ENCODE results near the gene MRPL22. TPM values are rescaled to one million over a fixed set of nuclear protein-coding genes. Genes with fewer than 3 reads are reported as not detected.
A peak's percentile ranks its signal among the peaks of the same experiment; 100 is the strongest.
"Not testable (repeated sequence)": the region's sequence is repeated elsewhere in the genome, so short reads cannot be mapped to it uniquely, and the experiment has no call there.

The MRPL22 gene
- total RNA-seq, 1 donor from 2014 or later, result 34.2 TPM

DNA sequence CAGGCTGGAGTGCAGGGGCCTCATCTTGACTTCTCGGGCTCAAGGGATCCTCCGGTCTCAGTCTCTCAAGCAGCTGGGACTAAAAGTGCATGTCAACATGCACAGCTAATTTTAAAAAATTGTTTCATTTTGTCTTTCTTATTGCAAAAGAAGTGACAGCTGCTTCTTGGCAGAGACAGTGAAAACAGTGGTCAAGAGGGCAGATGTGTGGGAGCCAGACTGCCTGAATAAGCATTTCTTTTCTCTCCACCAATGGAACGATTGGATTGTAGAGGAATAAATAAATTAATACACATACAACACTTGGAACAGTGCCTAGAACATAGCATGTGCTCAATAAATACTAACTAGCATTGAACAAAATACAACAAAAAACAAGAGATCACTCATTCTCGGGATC, 45.3 kb downstream of the MRPL22 start:
- no peak for DNase-seq (ENCODE audit: extremely low read depth, low read depth, low spot score)

DNA sequence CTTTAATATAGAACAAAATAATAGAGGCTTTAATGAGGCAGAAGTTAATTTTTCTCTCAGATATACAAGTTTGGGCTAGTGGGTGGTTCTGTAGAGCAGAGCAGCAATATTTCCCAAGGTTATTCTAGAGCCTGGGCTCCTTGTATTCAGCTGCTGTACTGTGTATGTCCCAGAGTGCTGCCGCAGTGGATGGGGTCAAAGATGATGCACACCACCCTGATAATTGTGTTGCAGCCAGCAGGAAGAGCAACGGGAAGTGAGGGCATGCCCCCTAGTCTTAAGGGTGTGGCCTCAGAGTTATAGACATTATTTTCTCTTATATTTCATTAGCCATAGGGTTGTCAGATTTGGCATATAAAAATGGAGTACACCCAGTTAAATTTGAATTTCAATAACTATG, 48.8 kb downstream of the MRPL22 start:
- DNase-seq (ENCODE audit: extremely low read depth, low read depth, low spot score), result no peak

DNA sequence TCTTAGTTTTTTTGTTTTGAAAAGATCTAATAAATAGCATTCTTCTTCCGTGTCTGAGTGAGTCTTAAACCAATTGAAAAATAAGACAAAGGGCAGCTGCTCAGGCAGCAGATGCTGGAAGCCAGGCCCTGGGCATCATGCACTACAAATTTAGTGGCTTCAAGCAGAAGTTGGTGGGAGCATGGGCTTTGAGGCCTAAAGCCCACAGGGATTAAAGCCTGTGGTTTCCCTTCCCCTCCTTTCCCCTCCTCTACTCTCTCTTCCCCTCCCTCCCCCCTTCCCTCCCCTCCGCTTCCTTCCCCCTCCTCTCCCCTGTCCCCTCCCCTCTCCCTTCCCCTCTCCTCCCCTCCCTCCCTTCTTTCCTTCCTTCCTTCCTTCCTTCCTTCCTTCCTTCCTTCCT, 52.6 kb downstream of the MRPL22 start:
- DNase-seq (ENCODE audit: extremely low read depth, low read depth, low spot score), result no peak

DNA sequence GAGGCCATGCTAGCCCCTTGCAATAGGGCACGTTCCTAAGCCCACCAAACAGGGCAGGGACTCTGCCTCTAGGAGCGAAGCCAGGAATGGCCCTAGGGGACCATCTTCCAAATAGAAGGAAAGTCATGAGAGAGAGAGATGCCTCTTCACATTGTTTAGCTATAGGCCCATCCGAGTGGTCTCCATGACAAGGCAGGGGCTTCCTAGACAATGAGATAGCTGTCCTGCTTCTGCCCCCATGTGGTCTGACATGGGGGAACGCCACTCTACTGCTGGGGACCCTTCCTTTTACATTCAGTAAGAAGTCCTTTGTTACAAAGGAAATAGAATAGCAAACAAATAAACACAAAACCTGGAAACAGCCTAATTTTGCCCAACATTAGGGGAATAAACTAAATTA, 54.8 kb downstream of the MRPL22 start:
- no peak for DNase-seq (ENCODE audit: extremely low read depth, low read depth, low spot score)

- DNase-seq (ENCODE audit: extremely low read depth, low read depth, low spot score), result peak; percentile 37
Observed at GRCh38 chr5:154997746-154998145, 56.9 kb downstream of the MRPL22 start.

DNA sequence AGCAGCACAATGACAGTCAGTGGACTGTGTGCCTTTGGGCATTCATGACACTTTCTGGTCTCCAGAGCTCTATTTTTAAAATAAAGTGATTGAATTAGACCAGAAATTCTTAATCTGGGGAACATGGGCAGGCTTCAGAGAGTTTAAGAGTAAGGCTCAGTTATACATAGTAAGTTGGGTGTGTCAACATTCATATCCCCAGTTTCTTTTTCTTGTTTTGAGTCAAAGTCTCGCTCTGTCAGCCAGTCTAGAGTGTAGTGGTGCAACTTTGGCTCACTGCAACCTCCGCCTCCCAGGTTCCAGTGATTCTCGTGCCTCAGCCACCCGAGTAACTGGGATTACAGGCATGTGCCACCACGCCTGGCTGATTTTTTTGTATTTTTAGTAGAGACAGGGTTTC, 59.0 kb downstream of the MRPL22 start:
- DNase-seq (ENCODE audit: extremely low read depth, low read depth, low spot score), result no peak

DNA sequence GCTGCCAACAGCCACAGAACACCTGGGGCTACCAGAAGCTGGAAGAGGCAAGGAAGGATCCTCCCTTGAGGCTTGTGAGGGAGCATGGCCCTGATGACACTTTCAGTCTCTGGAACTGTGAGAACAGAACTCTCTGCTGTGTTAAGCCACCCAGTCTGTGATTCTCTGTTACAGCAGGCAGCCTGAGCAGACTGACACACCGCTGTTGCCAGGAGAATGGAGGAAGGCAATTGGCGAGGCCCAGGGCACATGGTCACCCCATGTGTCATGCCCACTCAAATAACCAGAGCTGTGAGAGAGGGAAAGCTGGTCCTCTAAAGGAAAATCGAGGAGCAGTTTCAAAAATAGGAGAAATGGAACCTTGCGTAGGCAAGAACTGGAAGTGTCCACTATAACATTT, 60.6 kb downstream of the MRPL22 start:
- no peak for DNase-seq (ENCODE audit: extremely low read depth, low read depth, low spot score)

DNA sequence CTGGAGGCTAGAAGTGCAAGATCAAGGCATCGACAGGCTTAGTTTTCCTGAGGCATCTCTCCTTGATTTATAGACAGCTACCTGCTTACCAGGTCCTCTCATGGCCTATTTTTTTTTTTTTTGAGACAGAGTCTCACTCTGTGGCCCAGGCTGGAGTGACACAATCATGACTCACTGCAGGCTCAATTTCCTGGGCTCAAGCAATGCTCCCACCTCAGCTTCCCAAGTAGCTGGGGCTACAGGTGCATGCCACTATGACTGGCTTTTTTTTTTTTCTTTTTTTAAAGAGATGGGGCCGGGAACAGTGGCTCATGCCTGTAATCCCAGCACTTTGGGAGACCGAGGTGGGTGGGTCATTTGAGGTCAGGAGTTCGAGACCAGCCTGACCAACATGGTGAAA, 61.8 kb downstream of the MRPL22 start:
- not testable (repeated sequence) for DNase-seq (ENCODE audit: extremely low read depth, low read depth, low spot score)

DNA sequence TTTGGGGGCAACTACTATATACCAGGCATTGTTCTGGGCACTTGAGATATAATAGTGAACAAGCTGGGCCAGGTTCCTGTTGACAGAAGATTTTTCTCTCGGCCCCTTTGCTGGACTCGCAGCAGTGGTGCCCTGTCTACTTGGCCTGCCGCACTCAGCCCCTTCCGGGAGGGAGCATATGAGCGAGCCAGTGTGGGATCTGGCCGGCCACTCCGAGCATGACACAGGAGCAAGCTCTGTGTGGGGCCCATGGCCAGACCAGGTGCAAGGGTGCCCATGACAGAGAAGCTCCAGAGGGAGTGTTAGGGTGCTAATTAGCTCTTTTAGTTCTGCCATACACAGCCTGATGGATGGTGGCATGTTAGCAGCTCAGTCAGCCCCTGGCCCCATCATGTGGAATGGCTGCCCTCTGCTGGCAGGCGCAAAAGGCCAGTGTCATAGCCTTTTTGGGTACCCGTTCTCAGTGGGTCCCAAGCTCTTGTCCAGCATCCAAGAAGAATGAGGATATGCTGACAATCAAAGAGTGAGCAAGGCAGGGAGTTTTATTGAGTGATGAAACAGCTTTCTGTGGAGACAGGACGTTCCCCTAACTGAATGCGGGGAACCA, 63.4 kb downstream of the MRPL22 start:
- DNase-seq (ENCODE audit: extremely low read depth, low read depth, low spot score), result no peak

GRCh38 chr5:155006265-155006664, 65.4 kb downstream of the MRPL22 start:
- DNase-seq (ENCODE audit: extremely low read depth, low read depth, low spot score), result not testable (repeated sequence)

- no peak for DNase-seq (ENCODE audit: extremely low read depth, low read depth, low spot score)
Observed at GRCh38 chr5:155008669-155009068, 67.8 kb downstream of the MRPL22 start.

GRCh38 chr5:155010881-155011280, 70.0 kb downstream of the MRPL22 start:
- DNase-seq (ENCODE audit: extremely low read depth, low read depth, low spot score), result no peak

- no peak for DNase-seq (ENCODE audit: extremely low read depth, low read depth, low spot score)
Observed at GRCh38 chr5:155013526-155013925, 72.7 kb downstream of the MRPL22 start, which contains the start of gene KIF4B. KIF4B (plus strand) TSS chr5:155013755; CDS start chr5:155013860, 105 bp downstream.

DNA sequence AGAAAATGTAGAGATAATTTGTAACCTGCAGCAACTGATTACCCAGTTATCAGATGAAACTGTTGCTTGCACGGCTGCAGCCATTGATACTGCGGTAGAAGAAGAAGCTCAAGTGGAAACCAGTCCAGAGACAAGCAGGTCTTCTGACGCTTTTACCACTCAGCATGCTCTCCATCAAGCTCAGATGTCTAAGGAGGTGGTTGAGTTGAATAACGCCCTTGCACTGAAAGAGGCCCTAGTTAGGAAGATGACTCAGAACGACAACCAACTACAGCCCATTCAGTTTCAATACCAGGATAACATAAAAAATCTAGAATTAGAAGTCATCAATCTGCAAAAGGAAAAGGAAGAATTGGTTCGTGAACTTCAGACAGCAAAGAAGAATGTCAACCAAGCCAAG, 74.4 kb downstream of the MRPL22 start:
- no peak for DNase-seq (ENCODE audit: extremely low read depth, low read depth, low spot score)

- no peak for DNase-seq (ENCODE audit: extremely low read depth, low read depth, low spot score)
Observed at GRCh38 chr5:155017610-155018009, 76.7 kb downstream of the MRPL22 start.

Other genes starting within 250 kb of the MRPL22 start
- 120 and 177 TPM in 2 replicates for gene LARP1, start 185.7 kb upstream of the MRPL22 start, total RNA-seq
- gene FAXDC2, start 90.5 kb upstream of the MRPL22 start, total RNA-seq, result 7.8 and 8.9 TPM in 2 replicates
- gene CNOT8, start 82.4 kb upstream of the MRPL22 start, total RNA-seq, result 70.3 and 79.4 TPM in 2 replicates
- gene GEMIN5, start 2.9 kb upstream of the MRPL22 start, total RNA-seq, result 13.7 and 14.7 TPM in 2 replicates
- 0.23 and 0.39 TPM in 2 replicates for gene KIF4B, start 72.7 kb downstream of the MRPL22 start, total RNA-seq